ENCODE results near the gene MAN1B1. TPM values are rescaled to one million over a fixed set of nuclear protein-coding genes. Genes with fewer than 3 reads are reported as not detected.

Gene MAN1B1
- total and polyA plus RNA-seq, 2 donors (not counting 1 experiment from before 2014, with no cell fraction given) = 45.5 to 96.6 TPM

GRCh38 chr9:137038916-137039315 lies 47.9 kb upstream of the MAN1B1 start:
- Histone ChIP-seq H3K79me2 (ENCODE audit: control insufficient read depth, insufficient read depth, low read length) (peaks cover 5% of the 10 kb centered on the region), H3K4me3 (replicated peaks in 1 of 4; ENCODE audit: control extremely low read depth in 1 of 4, insufficient read depth in 1 of 4, low read depth in 3 of 4, low read length in 4 of 4) (no peak overlapping the region), H3K27ac (ENCODE audit: insufficient read depth, low read length) (no peak overlapping the region), H2AFZ (ENCODE audit: low read length) (no peak overlapping the region), H3K4me1 (ENCODE audit: control insufficient read depth, extremely low read depth, insufficient read depth, low read length) (peaks cover under 1% of the 10 kb centered on the region), H3K9me3 (ENCODE audit: control insufficient read depth, insufficient read depth, low read depth, low read length) (no peaks in the 10 kb centered on the region), H3K4me2 (ENCODE audit: extremely low read depth, insufficient read depth, low read length) (no peak overlapping the region), H3K36me3 (ENCODE audit: control insufficient read depth, insufficient read depth, low read length) (peaks cover 11% of the 10 kb centered on the region), H3K27me3 (ENCODE audit: control insufficient read depth, insufficient read depth, low read length) (no peaks in the 10 kb centered on the region), H3K9ac (ENCODE audit: insufficient read depth, low read length) (no peak overlapping the region), H4K20me1 (ENCODE audit: control insufficient read depth, extremely low read depth, insufficient read depth, low read length) (no peaks in the 10 kb centered on the region)
- TF ChIP-seq EZH2 (IDR thresholded peaks at IDR 0.05; ENCODE audit: low read length, missing control alignments) (no peak), CTCF (conservative IDR thresholded peaks at IDR 0.05 in 1 of 2, IDR thresholded peaks at IDR 0.05 in 1 of 2; ENCODE audit: low read depth in 1 of 2, low read length in 2 of 2) (no peak)
- DNase-seq (ENCODE audit: low read depth in 2 of 2) = no peak

GRCh38 chr9:137039611-137040366 lies 47.0 kb upstream of the MAN1B1 start:
- peaks cover 3% of the 10 kb centered on the region for H3K4me1 ChIP-seq (ENCODE audit: control insufficient read depth, extremely low read depth, insufficient read depth, low read length)
- no peak overlapping the region for H3K9ac ChIP-seq (ENCODE audit: insufficient read depth, low read length)
- no peak overlapping the region for H3K4me3 ChIP-seq (replicated peaks in 1 of 4; ENCODE audit: control extremely low read depth in 1 of 4, insufficient read depth in 1 of 4, low read depth in 3 of 4, low read length in 4 of 4)
- no peak overlapping the region for H3K27ac ChIP-seq (ENCODE audit: insufficient read depth, low read length)
- H4K20me1 ChIP-seq (ENCODE audit: control insufficient read depth, extremely low read depth, insufficient read depth, low read length) = no peaks in the 10 kb centered on the region
- no peak overlapping the region for H2AFZ ChIP-seq (ENCODE audit: low read length)
- no peak for DNase-seq (ENCODE audit: low read depth in 2 of 2)
- peaks cover 11% of the 10 kb centered on the region for H3K36me3 ChIP-seq (ENCODE audit: control insufficient read depth, insufficient read depth, low read length)
- TF ChIP-seq EZH2 (IDR thresholded peaks at IDR 0.05; ENCODE audit: low read length, missing control alignments) = no peak
- H3K79me2 ChIP-seq (ENCODE audit: control insufficient read depth, insufficient read depth, low read length) = peaks cover 13% of the 10 kb centered on the region
- H3K4me2 ChIP-seq (ENCODE audit: extremely low read depth, insufficient read depth, low read length) = no peak overlapping the region
- no peaks in the 10 kb centered on the region for H3K27me3 ChIP-seq (ENCODE audit: control insufficient read depth, insufficient read depth, low read length)
- no peaks in the 10 kb centered on the region for H3K9me3 ChIP-seq (ENCODE audit: control insufficient read depth, insufficient read depth, low read depth, low read length)

GRCh38 chr9:137040568-137040967 lies 46.2 kb upstream of the MAN1B1 start:
- H4K20me1 ChIP-seq (ENCODE audit: control insufficient read depth, extremely low read depth, insufficient read depth, low read length) = no peaks in the 10 kb centered on the region
- no peak for TF ChIP-seq EZH2 (IDR thresholded peaks at IDR 0.05; ENCODE audit: low read length, missing control alignments)
- TF ChIP-seq CTCF (conservative IDR thresholded peaks at IDR 0.05 in 1 of 2, IDR thresholded peaks at IDR 0.05 in 1 of 2; ENCODE audit: low read depth in 1 of 2, low read length in 2 of 2) = no peak
- no peaks in the 10 kb centered on the region for H3K27me3 ChIP-seq (ENCODE audit: control insufficient read depth, insufficient read depth, low read length)
- H3K4me3 ChIP-seq (replicated peaks in 1 of 4; ENCODE audit: control extremely low read depth in 1 of 4, insufficient read depth in 1 of 4, low read depth in 3 of 4, low read length in 4 of 4) = no peak overlapping the region
- H3K4me2 ChIP-seq (ENCODE audit: extremely low read depth, insufficient read depth, low read length) = no peak overlapping the region
- H3K9me3 ChIP-seq (ENCODE audit: control insufficient read depth, insufficient read depth, low read depth, low read length) = no peaks in the 10 kb centered on the region
- peaks cover 11% of the 10 kb centered on the region for H3K36me3 ChIP-seq (ENCODE audit: control insufficient read depth, insufficient read depth, low read length)
- no peak for DNase-seq (ENCODE audit: low read depth in 2 of 2)
- H3K9ac ChIP-seq (ENCODE audit: insufficient read depth, low read length) = no peak overlapping the region
- H3K4me1 ChIP-seq (ENCODE audit: control insufficient read depth, extremely low read depth, insufficient read depth, low read length) = peaks cover 3% of the 10 kb centered on the region
- H2AFZ ChIP-seq (ENCODE audit: low read length) = no peak overlapping the region
- no peak overlapping the region for H3K27ac ChIP-seq (ENCODE audit: insufficient read depth, low read length)
- peaks cover 18% of the 10 kb centered on the region for H3K79me2 ChIP-seq (ENCODE audit: control insufficient read depth, insufficient read depth, low read length)

Measured in fibroblast of lung (primary cell).